ENCODE data around the gene SMAP2. TPM values are rescaled to one million over a fixed set of nuclear protein-coding genes. Genes with fewer than 3 reads are reported as not detected.
A peak's percentile ranks its signal among the peaks of the same experiment; 100 is the strongest.

Gene SMAP2
- total RNA-seq, 2 experiments from 2014 or later = 116 to 145 TPM

GRCh38 chr1:40421431-40422384 lies 48.2 kb downstream of the SMAP2 start:
- DNase-seq (no peak), ATAC-seq (no peak)
- Mint-ChIP-seq H3K27ac (no peak overlapping the region), H3K4me1 (peaks cover 11% of the 10 kb centered on the region), H3K36me3 (peaks cover 88% of the 10 kb centered on the region), H3K27me3 (no peaks in the 10 kb centered on the region), H3K4me3 (no peak overlapping the region), H3K9me3 (ENCODE audit: low read depth) (peaks cover 6% of the 10 kb centered on the region)
- CTCF ChIA-PET = interaction anchor here (0.9 kb wide), 1 partner anchor 9 kb away, joined by 4 read pairs; no protein-coding TSS in a partner anchor

GRCh38 chr1:40422630-40423263 lies 49.2 kb downstream of the SMAP2 start:
- CTCF ChIA-PET = no interaction called here
- Mint-ChIP-seq H3K27ac (no peak overlapping the region), H3K9me3 (ENCODE audit: low read depth) (peaks cover 7% of the 10 kb centered on the region), H3K36me3 (peaks cover 79% of the 10 kb centered on the region), H3K4me3 (no peak overlapping the region), H3K27me3 (no peaks in the 10 kb centered on the region), H3K4me1 (peaks cover 11% of the 10 kb centered on the region)
- DNase-seq (no peak), ATAC-seq (no peak)

GRCh38 chr1:40423264-40423642 lies 49.7 kb downstream of the SMAP2 start:
- H3K36me3 Mint-ChIP-seq = peaks cover 74% of the 10 kb centered on the region
- CTCF ChIA-PET = no interaction called here
- H3K4me1 Mint-ChIP-seq = peaks cover 11% of the 10 kb centered on the region
- H3K4me3 Mint-ChIP-seq = no peak overlapping the region
- DNase-seq (no peak), ATAC-seq (no peak)
- no peak overlapping the region for H3K27ac Mint-ChIP-seq
- no peaks in the 10 kb centered on the region for H3K27me3 Mint-ChIP-seq
- peaks cover 7% of the 10 kb centered on the region for H3K9me3 Mint-ChIP-seq (ENCODE audit: low read depth)

GRCh38 chr1:40423951-40424618 lies 50.6 kb downstream of the SMAP2 start:
- no peak overlapping the region for H3K27ac Mint-ChIP-seq
- no peaks in the 10 kb centered on the region for H3K27me3 Mint-ChIP-seq
- peaks cover 7% of the 10 kb centered on the region for H3K9me3 Mint-ChIP-seq (ENCODE audit: low read depth)
- H3K36me3 Mint-ChIP-seq = peaks cover 70% of the 10 kb centered on the region
- CTCF ChIA-PET = interaction anchor here (1.1 kb wide), 1 partner anchor 14 kb away, joined by 4 read pairs; no protein-coding TSS in a partner anchor
- no peak overlapping the region for H3K4me3 Mint-ChIP-seq
- peaks cover 11% of the 10 kb centered on the region for H3K4me1 Mint-ChIP-seq
- DNase-seq (no peak), ATAC-seq (no peak)

DNA sequence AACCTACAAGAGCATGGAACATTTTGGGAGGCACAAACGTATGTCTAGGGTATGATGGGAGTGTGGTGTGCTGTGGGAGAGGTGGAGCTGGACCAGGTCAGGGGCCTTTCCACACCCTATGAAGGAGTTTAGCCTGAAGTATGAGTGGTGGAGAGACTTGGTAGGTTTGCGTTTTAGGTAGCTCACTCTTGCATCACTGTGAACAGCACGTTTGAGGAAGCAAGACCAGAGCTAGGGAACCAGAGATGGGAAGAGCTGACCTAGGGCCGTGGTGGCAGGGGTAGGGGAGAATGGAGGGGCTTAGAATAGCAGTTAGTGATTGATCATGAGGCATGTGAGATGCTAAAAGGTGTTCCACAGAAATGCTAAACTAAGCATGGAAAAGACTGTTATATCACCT lies 51.7 kb downstream of the SMAP2 start:
- Mint-ChIP-seq H3K4me1 (peaks cover 11% of the 10 kb centered on the region), H3K36me3 (peaks cover 64% of the 10 kb centered on the region), H3K27me3 (no peaks in the 10 kb centered on the region), H3K27ac (no peak overlapping the region), H3K9me3 (ENCODE audit: low read depth) (peaks cover 7% of the 10 kb centered on the region), H3K4me3 (no peak overlapping the region)
- no peak for DNase-seq
- CTCF ChIA-PET = interaction anchor here (0.7 to 1.3 kb wide), 3 partner anchors 13 to 87 kb away, joined by 3 to 4 read pairs (median 3); partner anchors contain the start of gene SMAP2
- no peak for ATAC-seq

DNA sequence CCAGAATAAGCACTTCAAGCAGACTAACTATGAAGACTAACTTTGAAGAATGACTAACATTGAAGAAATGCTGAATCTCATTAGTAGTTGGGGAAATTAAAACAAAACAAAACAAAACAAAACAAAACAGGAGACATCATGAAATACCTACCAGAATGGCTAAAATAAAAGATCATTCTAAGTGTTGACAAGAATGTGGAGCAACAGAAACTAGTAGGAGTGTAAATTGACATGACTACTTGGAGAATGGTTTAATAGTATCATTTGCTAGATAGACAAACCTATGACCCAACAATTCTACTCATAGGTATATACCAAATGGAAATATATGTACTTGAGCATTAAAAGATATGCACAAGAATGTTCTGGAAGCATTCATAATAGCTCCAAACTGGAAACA lies 57.9 kb downstream of the SMAP2 start:
- H3K27me3 Mint-ChIP-seq = no peaks in the 10 kb centered on the region
- CTCF ChIA-PET = interaction anchor here (1.1 to 1.2 kb wide), 2 partner anchors 12 to 27 kb away, joined by 4 to 5 read pairs; no protein-coding TSS in a partner anchor
- H3K9me3 Mint-ChIP-seq (ENCODE audit: low read depth) = peaks cover 3% of the 10 kb centered on the region
- no peaks in the 10 kb centered on the region for H3K4me1 Mint-ChIP-seq
- H3K4me3 Mint-ChIP-seq = no peak overlapping the region
- H3K27ac Mint-ChIP-seq = no peak overlapping the region
- DNase-seq (no peak), ATAC-seq (no peak)
- peaks cover 30% of the 10 kb centered on the region for H3K36me3 Mint-ChIP-seq

DNA sequence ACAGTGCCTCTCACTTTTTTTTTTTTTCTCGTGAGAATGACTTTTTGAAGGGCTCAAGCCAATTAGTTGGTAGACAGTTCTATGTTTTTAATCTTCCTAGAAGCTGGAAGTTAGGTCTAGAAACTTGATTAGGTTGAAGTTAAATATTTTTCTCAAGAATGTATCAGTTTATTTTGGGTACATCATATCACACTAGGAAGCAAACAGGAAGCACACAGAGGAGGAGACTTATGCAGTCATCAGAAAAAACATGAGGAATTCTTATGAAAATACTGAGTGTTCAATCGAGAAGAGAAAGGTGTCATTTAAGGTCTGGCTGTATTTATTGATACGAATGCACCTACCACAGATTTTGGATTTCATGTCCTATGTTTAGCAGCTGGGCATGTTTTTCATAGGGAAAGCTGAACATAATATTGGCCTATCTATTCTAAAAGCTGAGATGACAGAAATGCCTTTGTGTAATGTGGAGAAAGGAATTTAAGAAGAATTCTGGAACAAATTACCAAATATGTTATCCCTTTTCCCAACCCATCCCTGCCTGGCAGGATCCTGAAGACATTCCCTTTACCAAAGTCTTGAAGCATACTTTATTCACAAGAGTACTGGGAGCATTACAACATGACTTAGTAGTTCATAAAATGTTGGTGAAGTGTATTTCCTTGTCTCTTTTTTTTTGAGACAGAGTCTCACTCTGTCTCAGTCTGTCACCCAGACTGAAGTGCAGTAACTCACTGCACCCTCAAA lies 59.3 kb downstream of the SMAP2 start:
- ATAC-seq (no peak), DNase-seq (no peak)
- Mint-ChIP-seq H3K9me3 (ENCODE audit: low read depth) (no peaks in the 10 kb centered on the region), H3K27ac (no peak overlapping the region), H3K36me3 (peaks cover 28% of the 10 kb centered on the region), H3K4me1 (no peaks in the 10 kb centered on the region), H3K27me3 (no peaks in the 10 kb centered on the region), H3K4me3 (no peak overlapping the region)
- CTCF ChIA-PET = interaction anchor here (0.6 to 1.1 kb wide), 2 partner anchors 28 to 228 kb away, joined by 3 to 5 read pairs; no protein-coding TSS in a partner anchor

GRCh38 chr1:40435471-40435870 lies 61.9 kb downstream of the SMAP2 start:
- peaks cover 5% of the 10 kb centered on the region for H3K9me3 Mint-ChIP-seq (ENCODE audit: low read depth)
- CTCF ChIA-PET = no interaction called here
- no peak for DNase-seq
- no peaks in the 10 kb centered on the region for H3K4me1 Mint-ChIP-seq
- no peaks in the 10 kb centered on the region for H3K27me3 Mint-ChIP-seq
- ATAC-seq = no peak
- peaks cover 33% of the 10 kb centered on the region for H3K36me3 Mint-ChIP-seq
- H3K4me3 Mint-ChIP-seq = no peak overlapping the region
- no peak overlapping the region for H3K27ac Mint-ChIP-seq

- no peak for ATAC-seq
- H3K4me3 Mint-ChIP-seq = no peak overlapping the region
- peaks cover 5% of the 10 kb centered on the region for H3K9me3 Mint-ChIP-seq (ENCODE audit: low read depth)
- H3K36me3 Mint-ChIP-seq = peaks cover 34% of the 10 kb centered on the region
- no peaks in the 10 kb centered on the region for H3K27me3 Mint-ChIP-seq
- CTCF ChIA-PET = no interaction called here
- DNase-seq = no peak
- H3K27ac Mint-ChIP-seq = no peak overlapping the region
- no peaks in the 10 kb centered on the region for H3K4me1 Mint-ChIP-seq
Observed at GRCh38 chr1:40435876-40436275, 62.3 kb downstream of the SMAP2 start.

- CTCF ChIA-PET = interaction anchor here (1.2 to 2.5 kb wide), 8 partner anchors 12 to 123 kb away, joined by 4 to 8 read pairs (median 4); partner anchors contain the start of gene ZFP69B
- Mint-ChIP-seq H3K4me1 (no peaks in the 10 kb centered on the region), H3K36me3 (peaks cover 33% of the 10 kb centered on the region), H3K27me3 (no peaks in the 10 kb centered on the region), H3K9me3 (ENCODE audit: low read depth) (peaks cover 5% of the 10 kb centered on the region), H3K27ac (no peak overlapping the region), H3K4me3 (no peak overlapping the region)
- DNase-seq (no peak), ATAC-seq (peak; percentile 42)
Observed at GRCh38 chr1:40438391-40439015, 65.0 kb downstream of the SMAP2 start.

DNA sequence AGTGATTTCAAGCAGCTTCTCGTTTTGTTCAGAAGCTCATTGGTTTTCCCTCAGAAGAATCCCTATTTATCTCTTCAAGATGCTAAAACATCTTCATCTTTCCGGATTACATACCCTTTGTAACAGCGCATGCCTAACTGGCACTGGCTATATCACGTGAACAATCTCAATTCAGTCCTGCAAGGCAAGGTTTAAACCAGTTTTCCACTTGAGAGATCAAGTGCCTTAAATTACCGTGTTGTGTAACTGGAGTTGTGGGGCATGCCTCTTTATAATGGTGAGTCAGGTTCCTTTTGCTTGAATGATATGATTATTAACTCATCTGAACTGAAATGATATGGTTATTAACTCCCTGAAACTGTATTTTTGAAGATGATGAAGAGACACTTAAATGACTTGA lies 65.7 kb downstream of the SMAP2 start:
- CTCF ChIA-PET = interaction anchor here (0.9 to 2.5 kb wide), 7 partner anchors 11 to 124 kb away, joined by 3 to 8 read pairs (median 5); partner anchors contain the start of gene ZFP69B
- Mint-ChIP-seq H3K27me3 (no peaks in the 10 kb centered on the region), H3K27ac (no peak overlapping the region), H3K9me3 (ENCODE audit: low read depth) (peaks cover 5% of the 10 kb centered on the region), H3K4me1 (no peaks in the 10 kb centered on the region), H3K4me3 (no peak overlapping the region), H3K36me3 (peaks cover 33% of the 10 kb centered on the region)
- ATAC-seq (no peak), DNase-seq (no peak)

Data from activated CD8-positive, alpha-beta memory T cell treated with anti-CD3 and anti-CD28 coated beads, Interleukin-2, amount 10 ng/mL, durations not matched to agents 7 days and 5 days (primary cell).